DND-41 (cell line): ENCODE results near the gene GOLGA6L9.
"Not testable (repeated sequence)": the region's sequence is repeated elsewhere in the genome, so short reads cannot be mapped to it uniquely, and the experiment has no call there.

Experiments
- ATAC-seq: fragments of 200-7000 bp; cut with Tn5 transposase; 3 replicates; pipeline ENCODE4 v1.9.1; 2021; ENCODE audit warnings: low read depth; ENCODE audit not compliant: insufficient read depth
- DNase-seq: peaks from one replicate; pipeline ENCODE4 v3.0.0-alpha.2; 2020
- H2AFZ ChIP-seq: 2 replicates; pipeline ENCODE4 v1.6.0; 2012; ENCODE audit warnings: low read depth, low read length
- H3K27ac ChIP-seq: 2 replicates; pipeline ENCODE4 v1.5.1; 2012; ENCODE audit warnings: low read length, inconsistent platforms
- H3K27me3 ChIP-seq: fragments of 200-600 bp; sonication (generic); 2 replicates; pipeline ENCODE4 v1.6.0; 2012; ENCODE audit warnings: low read length, mild to moderate bottlenecking, inconsistent platforms; ENCODE audit not compliant: insufficient read depth, poor library complexity
- H3K36me3 ChIP-seq: 2 replicates; pipeline ENCODE4 v1.5.1; 2012; ENCODE audit warnings: low read length, inconsistent platforms; ENCODE audit not compliant: insufficient read depth
- H3K4me1 ChIP-seq: 2 replicates; pipeline ENCODE4 v1.5.1; 2012; ENCODE audit warnings: mild to moderate bottlenecking, low read length; ENCODE audit not compliant: insufficient read depth
- H3K4me2 ChIP-seq: 2 replicates; pipeline ENCODE4 v1.6.0; 2012; ENCODE audit warnings: mild to moderate bottlenecking, moderate library complexity, low read length, inconsistent platforms; ENCODE audit not compliant: insufficient read depth
- H3K4me3 ChIP-seq, 2 experiments: fragments of 200-600 bp in 1 of 2; shearing (Covaris generic) in 1 of 2; 2 replicates each; pipeline ENCODE4 v1.5.1; 2012 to 2016; ENCODE audit warnings: inconsistent platforms in 2 of 2, low read length in 2 of 2, mild to moderate bottlenecking in 2 of 2, low read depth in 1 of 2, moderate library complexity in 1 of 2
- H3K79me2 ChIP-seq: 2 replicates; pipeline ENCODE4 v1.6.0; 2012; ENCODE audit warnings: low read length, inconsistent platforms; ENCODE audit not compliant: insufficient read depth
- H3K9ac ChIP-seq: 2 replicates; pipeline ENCODE4 v1.6.0; 2012; ENCODE audit warnings: low read depth, mild to moderate bottlenecking, inconsistent platforms, low read length, moderate library complexity
- H3K9me3 ChIP-seq: 2 replicates; pipeline ENCODE4 v1.5.1; 2012; ENCODE audit warnings: low read length, moderate library complexity, mild to moderate bottlenecking, inconsistent platforms; ENCODE audit not compliant: insufficient read depth, severe bottlenecking
- H4K20me1 ChIP-seq: 2 replicates; pipeline ENCODE4 v1.6.0; 2012; ENCODE audit warnings: low read length; ENCODE audit not compliant: insufficient read depth
- CTCF ChIP-seq: IDR thresholded peaks from 2 replicates; pipeline ENCODE4 v1.5.1; 2012; ENCODE audit warnings: borderline replicate concordance, low read length, moderate library complexity, mild to moderate bottlenecking; ENCODE audit not compliant: poor library complexity, severe bottlenecking; ENCODE audit errors: extremely low read depth
- EZH2 ChIP-seq: IDR thresholded peaks from 3 replicates; pipeline ENCODE4 v1.6.1; 2012; ENCODE audit warnings: borderline replicate concordance, low read depth, mild to moderate bottlenecking, moderate library complexity, low read length, inconsistent platforms; ENCODE audit not compliant: severe bottlenecking

The GOLGA6L9 gene

DNA sequence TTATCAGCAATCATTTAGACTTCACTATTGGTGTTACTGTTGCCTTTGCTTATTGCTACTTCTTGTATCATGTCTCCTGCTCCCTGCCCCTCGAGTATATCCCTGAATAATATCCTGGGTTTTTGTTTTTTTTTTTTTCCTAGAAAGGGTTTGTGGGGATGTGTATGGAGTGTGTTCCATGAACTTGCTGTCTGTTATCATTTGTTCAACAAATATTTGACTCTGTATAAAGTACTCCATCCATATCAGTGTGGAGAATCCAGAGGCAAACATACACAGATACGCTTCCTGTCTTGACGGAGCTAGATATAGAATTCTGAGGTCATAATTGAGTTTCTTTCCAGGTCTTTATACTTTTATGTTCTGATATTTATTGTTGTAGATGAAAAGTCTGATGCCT is 31.8 kb upstream of the GOLGA6L9 start:
- H3K9ac ChIP-seq, result no peak overlapping the region

GRCh38 chr15:82398785-82399184 is 30.8 kb upstream of the GOLGA6L9 start:
- no peak for DNase-seq
- Histone ChIP-seq H3K27me3 (no peaks in the 10 kb centered on the region), H3K4me1 (no peaks in the 10 kb centered on the region), H3K4me3 (no peak overlapping the region), H3K4me2 (no peak overlapping the region), H2AFZ (no peak overlapping the region), H3K79me2 (no peaks in the 10 kb centered on the region), H3K36me3 (no peaks in the 10 kb centered on the region), H3K27ac (no peak overlapping the region), H3K9me3 (no peaks in the 10 kb centered on the region), H4K20me1 (no peaks in the 10 kb centered on the region), H3K9ac (no peak overlapping the region)
- no peak for ATAC-seq
- TF ChIP-seq CTCF, result no peak
- TF ChIP-seq EZH2, result no peak

More for the DNA sequence above, 31.8 kb upstream of the GOLGA6L9 start:
- Histone ChIP-seq H3K27me3 (no peaks in the 10 kb centered on the region), H3K4me1 (no peaks in the 10 kb centered on the region), H4K20me1 (no peaks in the 10 kb centered on the region), H3K27ac (no peak overlapping the region), H3K36me3 (no peaks in the 10 kb centered on the region), H3K79me2 (no peaks in the 10 kb centered on the region), H3K4me3 (no peak overlapping the region), H2AFZ (no peak overlapping the region), H3K9me3 (no peaks in the 10 kb centered on the region), H3K4me2 (no peak overlapping the region)
- ATAC-seq (no peak), DNase-seq (no peak)
- TF ChIP-seq EZH2, result no peak
- TF ChIP-seq CTCF, result no peak

GRCh38 chr15:82399366-82400103 is 30.1 kb upstream of the GOLGA6L9 start:
- H3K79me2 ChIP-seq, H3K4me2 ChIP-seq, H2AFZ ChIP-seq, H4K20me1 ChIP-seq, H3K27ac ChIP-seq, H3K9me3 ChIP-seq, H3K36me3 ChIP-seq, H3K9ac ChIP-seq, H3K4me1 ChIP-seq, H3K27me3 ChIP-seq, DNase-seq, ATAC-seq, H3K4me3 ChIP-seq: not testable (repeated sequence)

DNA sequence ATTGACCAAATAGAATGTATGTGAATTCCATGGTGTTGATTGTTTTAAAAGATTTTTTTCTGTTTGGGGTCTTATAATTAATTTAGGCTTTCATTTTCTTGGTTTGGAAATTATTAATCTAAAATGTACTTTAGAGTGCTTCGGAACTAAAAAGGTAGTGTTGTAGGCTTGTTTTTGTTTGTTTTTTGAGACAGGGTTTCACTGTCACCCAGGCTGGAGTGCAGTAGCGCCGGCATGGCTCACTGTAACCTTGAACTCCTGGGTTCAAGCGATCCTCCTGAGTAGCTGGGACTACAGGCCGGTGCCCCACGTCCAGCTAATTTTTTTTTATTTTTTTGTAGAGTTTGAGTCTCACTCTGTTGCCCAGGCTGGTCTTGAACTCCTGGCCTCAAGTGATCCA is 27.7 kb upstream of the GOLGA6L9 start:
- not testable (repeated sequence) for H3K4me1 ChIP-seq, H3K79me2 ChIP-seq, H3K9me3 ChIP-seq, H3K27ac ChIP-seq, DNase-seq, H2AFZ ChIP-seq, ATAC-seq, H3K36me3 ChIP-seq, H3K4me3 ChIP-seq, H3K27me3 ChIP-seq, H3K4me2 ChIP-seq, H3K9ac ChIP-seq, H4K20me1 ChIP-seq

DNA sequence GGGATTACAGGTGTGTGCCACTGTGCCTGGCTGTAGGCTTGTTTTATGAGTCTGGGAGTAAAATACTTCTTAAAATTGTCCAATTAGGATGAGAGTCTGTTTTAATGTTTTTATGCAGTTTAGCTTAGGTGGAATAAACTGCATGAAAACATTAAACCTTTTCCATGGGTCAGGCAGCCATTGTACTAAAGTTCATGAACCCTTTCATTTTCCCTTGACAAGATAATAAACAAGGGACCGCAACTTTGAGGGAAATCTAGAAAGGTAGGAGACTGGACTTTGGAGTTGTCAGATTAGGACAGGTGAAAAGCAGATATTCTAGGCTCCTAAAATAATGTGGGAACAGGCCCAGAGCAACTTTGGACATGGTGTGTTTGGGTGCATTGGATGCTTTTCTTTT is 27.3 kb upstream of the GOLGA6L9 start:
- not testable (repeated sequence) for H3K79me2 ChIP-seq

DNA sequence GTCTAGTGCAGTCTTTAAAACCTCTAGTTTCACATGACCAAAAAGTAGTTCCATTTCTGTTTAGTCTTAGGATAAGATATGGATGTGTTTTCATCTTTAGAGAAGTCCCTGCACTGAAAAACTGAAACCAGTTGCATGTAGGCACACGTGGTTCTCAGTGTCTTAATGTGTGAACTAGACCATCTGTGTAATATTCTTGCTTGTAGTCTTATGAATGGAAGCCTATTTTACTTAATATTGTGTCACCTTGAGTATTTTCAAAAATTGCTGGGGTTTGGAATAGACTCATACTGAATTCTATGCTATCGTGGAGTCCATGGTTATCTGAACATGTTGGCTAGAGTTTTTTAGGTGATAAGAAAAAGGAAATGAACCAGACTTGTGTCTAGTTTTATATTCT is 23.4 kb upstream of the GOLGA6L9 start:
- H3K4me3 ChIP-seq, H3K4me2 ChIP-seq: not testable (repeated sequence)

More for the DNA sequence above, 27.3 kb upstream of the GOLGA6L9 start:
- not testable (repeated sequence) for H3K36me3 ChIP-seq, H3K4me1 ChIP-seq, H3K4me3 ChIP-seq, H3K9ac ChIP-seq, H3K4me2 ChIP-seq, ATAC-seq, H3K27ac ChIP-seq, H3K9me3 ChIP-seq, H4K20me1 ChIP-seq, H3K27me3 ChIP-seq, H2AFZ ChIP-seq, DNase-seq

More for the DNA sequence above, 23.4 kb upstream of the GOLGA6L9 start:
- DNase-seq, H3K9me3 ChIP-seq, H3K9ac ChIP-seq, H3K27ac ChIP-seq, ATAC-seq, H2AFZ ChIP-seq, H3K36me3 ChIP-seq, H3K79me2 ChIP-seq, H4K20me1 ChIP-seq, H3K27me3 ChIP-seq, H3K4me1 ChIP-seq: not testable (repeated sequence)
